HepG2 (cell line): ENCODE data around the gene ZNF530. TPM values are rescaled to one million over a fixed set of nuclear protein-coding genes. Genes with fewer than 3 reads are reported as not detected.

Experiments used
- ATAC-seq: fragments of 200-7000 bp; cut with Tn5 transposase; 3 replicates; pipeline ENCODE4 v1.9.1; 2020; ENCODE audit warnings: mild to moderate bottlenecking, moderate library complexity
- BruUV-seq: library from RNA; stranded (reverse); fragments of 400-500 nt; replicated peaks from 2 replicates; lab custom pipeline; 2021; lab: Mats Ljungman, UMichigan
- CTCF ChIA-PET: fragments of 300-600 bp; formaldehyde crosslinking; extraction: SDS; loops from one replicate; lab custom pipeline; 2021; ENCODE audit warnings: low total read pairs, inconsistent platforms, low intra/inter-chr PET ratio; lab: Yijun Ruan, JAX
- POLR2A ChIA-PET: fragments of 350-600 bp; sonication (Branson Sonifier 250); formaldehyde crosslinking; loops from one replicate; lab custom pipeline; 2020; ENCODE audit warnings: antibody characterized with exemption, inconsistent platforms; lab: Yijun Ruan, JAX
- DNase-seq: peaks from one replicate; pipeline ENCODE4 v3.0.0-alpha.2; 2015; ENCODE audit warnings: low spot score
- FAIRE-seq: peaks from 3 replicates; lab custom pipeline; 2011; peaks lifted over from hg19 to GRCh38; lab: Jason Lieb, UNC
- H2AFZ ChIP-seq: one replicate; pipeline ENCODE4 v1.6.1; 2011; ENCODE audit warnings: low read length, inconsistent platforms
- H3K27ac ChIP-seq: fragments of 300-600 bp; 3 replicates; pipeline ENCODE4 v1.8.0; 2011; ENCODE audit warnings: mixed run types, mild to moderate bottlenecking, mixed read lengths, low read length, inconsistent platforms; ENCODE audit not compliant: insufficient read depth; ENCODE audit errors: extremely low read length
- H3K27me3 ChIP-seq, 2 experiments: fragments of 200-600 bp in 1 of 2; 2 replicates in 1 of 2; 3 replicates in 1 of 2; pipeline versions ENCODE4 v1.6.0 to v1.8.0; 2011; ENCODE audit warnings: low read length in 2 of 2, mild to moderate bottlenecking in 2 of 2, moderate library complexity in 2 of 2, inconsistent platforms in 1 of 2; ENCODE audit not compliant: insufficient read depth in 2 of 2, control insufficient read depth in 1 of 2
- H3K36me3 ChIP-seq, 2 experiments: fragments of 200-600 bp in 1 of 2; replicated peaks in 1 of 2; 2 replicates in 1 of 2; 3 replicates in 1 of 2; pipeline versions ENCODE4 v1.5.1 to v1.8.0; 2011; ENCODE audit warnings: low read length in 2 of 2, inconsistent platforms in 1 of 2; ENCODE audit not compliant: insufficient read depth in 2 of 2, control insufficient read depth in 1 of 2
- H3K4me1 ChIP-seq: 2 replicates; pipeline ENCODE4 v1.5.1; 2012; ENCODE audit warnings: low read length, inconsistent platforms; ENCODE audit not compliant: insufficient read depth
- H3K4me2 ChIP-seq: 2 replicates; pipeline ENCODE4 v1.6.0; 2011; ENCODE audit warnings: low read depth, low read length, inconsistent platforms
- H3K4me3 ChIP-seq, 3 experiments: fragments of 200-600 bp in 1 of 3; sonication (generic), shearing (Covaris generic) in 1 of 3; replicated peaks in 1 of 3; 2 replicates each; pipeline ENCODE4 v1.5.1; 2011 to 2016; ENCODE audit warnings: low read length in 3 of 3, inconsistent platforms in 2 of 3, low read depth in 2 of 3, mild to moderate bottlenecking in 2 of 3, control low read depth in 1 of 3, mixed read lengths in 1 of 3; ENCODE audit not compliant: insufficient read depth in 1 of 3
- H3K79me2 ChIP-seq: one replicate; pipeline ENCODE4 v1.6.1; 2011; ENCODE audit warnings: low read length, inconsistent platforms; ENCODE audit not compliant: insufficient read depth
- H3K9ac ChIP-seq: 2 replicates; pipeline ENCODE4 v1.6.0; 2011; ENCODE audit warnings: mild to moderate bottlenecking, low read depth, low read length, inconsistent platforms; ENCODE audit not compliant: insufficient read depth
- H3K9me3 ChIP-seq: 2 replicates; pipeline ENCODE4 v1.5.1; 2012; ENCODE audit warnings: mild to moderate bottlenecking, low read length
- H4K20me1 ChIP-seq: 2 replicates; pipeline ENCODE4 v1.6.0; 2011; ENCODE audit warnings: inconsistent platforms, mild to moderate bottlenecking, low read length, moderate library complexity; ENCODE audit not compliant: insufficient read depth
- ETV5 ChIP-seq: IDR thresholded peaks from 2 replicates; pipeline ENCODE4 v1.6.1; 2018; ENCODE audit warnings: missing biosample characterization, missing genetic modification reagents, inconsistent platforms, borderline replicate concordance
- GATAD1 ChIP-seq: IDR thresholded peaks from 2 replicates; pipeline ENCODE4 v1.6.1; 2016; ENCODE audit warnings: missing genetic modification reagents, missing compliant biosample characterization
- HNF4A ChIP-seq: sonication (generic); formaldehyde crosslinking; IDR thresholded peaks from 2 replicates; pipeline ENCODE4 v1.4.0; 2020; ENCODE audit warnings: missing genetic modification reagents
- HNF4G ChIP-seq, 2 experiments: sonication (generic) in 1 of 2; formaldehyde crosslinking in 1 of 2; IDR thresholded peaks; 2 replicates each; pipeline versions ENCODE4 v1.4.0 to v1.6.1; 2011 to 2020; ENCODE audit warnings: borderline replicate concordance in 2 of 2, low read depth in 2 of 2, mild to moderate bottlenecking in 2 of 2, low read length in 1 of 2, missing genetic modification reagents in 1 of 2, moderate library complexity in 1 of 2
- NCOA5 ChIP-seq: sonication (generic); formaldehyde crosslinking; IDR thresholded peaks from 2 replicates; pipeline ENCODE4 v1.4.0; 2020; ENCODE audit warnings: missing genetic modification reagents
- POLR2A ChIP-seq, 2 experiments: IDR thresholded peaks; 2 replicates each; pipeline ENCODE4 v1.6.1; 2011; ENCODE audit warnings: low read depth in 2 of 2, low read length in 2 of 2, mild to moderate bottlenecking in 1 of 2, moderate library complexity in 1 of 2; ENCODE audit not compliant: insufficient read depth in 1 of 2
- SKI ChIP-seq: fragments of 450-650 bp; IDR thresholded peaks from one replicate; pipeline ENCODE4 v1.6.1; 2018; ENCODE audit warnings: mild to moderate bottlenecking; ENCODE audit not compliant: partially characterized antibody
- TCF12 ChIP-seq, 2 experiments: fragments of 450-650 bp in 1 of 2; sonication (generic) in 1 of 2; formaldehyde crosslinking in 1 of 2; IDR thresholded peaks; 2 replicates each; pipeline versions ENCODE4 v1.6.1 to v1.8.0; 2017 to 2022; ENCODE audit warnings: antibody characterized with exemption in 1 of 2, mild to moderate bottlenecking in 1 of 2, missing genetic modification reagents in 1 of 2, moderate library complexity in 1 of 2
- ZC3H13 ChIP-seq: sonication (generic); formaldehyde crosslinking; IDR thresholded peaks from 2 replicates; pipeline ENCODE4 v1.8.1; 2023; ENCODE audit warnings: mild to moderate bottlenecking, missing genetic modification reagents, moderate library complexity
- ZFAT ChIP-seq: sonication (generic); formaldehyde crosslinking; conservative IDR thresholded peaks from 2 replicates; pipeline ENCODE4 v1.8.1; 2023; ENCODE audit warnings: missing genetic modification reagents, inconsistent platforms
- ZNF143 ChIP-seq: sonication (generic); formaldehyde crosslinking; IDR thresholded peaks from 2 replicates; pipeline ENCODE4 v1.4.0; 2020; ENCODE audit warnings: missing genetic modification reagents
- ZNF296 ChIP-seq: sonication (generic); formaldehyde crosslinking; conservative IDR thresholded peaks from 2 replicates; pipeline ENCODE4 v1.5.0; 2020; ENCODE audit warnings: mild to moderate bottlenecking, missing genetic modification reagents
- ZNF543 ChIP-seq: sonication (generic); formaldehyde crosslinking; IDR thresholded peaks from 2 replicates; pipeline ENCODE4 v1.4.0; 2020; ENCODE audit warnings: mild to moderate bottlenecking, missing genetic modification reagents
- ZNF549 ChIP-seq: sonication (generic); formaldehyde crosslinking; IDR thresholded peaks from 2 replicates; pipeline ENCODE4 v1.5.0; 2020; ENCODE audit warnings: missing genetic modification reagents
- ZNF607 ChIP-seq: sonication (generic); formaldehyde crosslinking; IDR thresholded peaks from 2 replicates; pipeline ENCODE4 v1.5.1; 2020; ENCODE audit warnings: missing genetic modification reagents, mild to moderate bottlenecking, borderline replicate concordance
- ZNF678 ChIP-seq: sonication (generic); formaldehyde crosslinking; IDR thresholded peaks from 2 replicates; pipeline ENCODE4 v1.4.0; 2020; ENCODE audit warnings: mild to moderate bottlenecking, missing genetic modification reagents
- ZNF766 ChIP-seq: sonication (generic); formaldehyde crosslinking; IDR thresholded peaks from 2 replicates; pipeline ENCODE4 v1.5.0; 2020; ENCODE audit warnings: missing genetic modification reagents, borderline replicate concordance
- WGBS: methylation state at CpG from one replicate; pipeline ENCODE4 v1.1.6; 2017; ENCODE audit warnings: low lambda C conversion rate; 5-methylcytosine and 5-hydroxymethylcytosine counted together
- in situ Hi-C: cut with HindIII; loops from 2 replicates; pipeline ENCODE4 v1.10.0; 2017; ENCODE audit warnings: low pct_unique_long_range_greater_than_20kb; ENCODE audit not compliant: extremely low pct_ligation_motif_present
- intact Hi-C: fragments of 100-400 bp; cut with micrococcal nuclease; formaldehyde crosslinking; loops from one replicate; pipeline ENCODE4 v1.10.0; 2022; ENCODE audit not compliant: unreplicated experiment
- polyA plus RNA-seq, 8 experiments: library from polyadenylated mRNA; depleted of rRNA in 3 of 8; stranded (reverse) in 7 of 8; unstranded in 1 of 8; fragments of >200 nt; fragmentation: Illumina TruSeq in 4 of 8; extraction: Trizol in 4 of 8; gene quantifications; 2 replicates each; pipeline versions ENCODE4 v1.2.1 to v1.2.3, GENCODE V29; 2011 to 2016; ENCODE audit warnings: low read depth in 4 of 8, missing spikeins in 1 of 8, mixed read lengths in 1 of 8; ENCODE audit not compliant: insufficient read depth in 1 of 8
- total RNA-seq, 5 experiments: library from RNA; depleted of rRNA; stranded (reverse); fragments of >200 nt; fragmentation: Illumina TruSeq; extraction: Trizol; gene quantifications; 2 replicates each; pipeline ENCODE4 v1.2.3, GENCODE V29; 2016; ENCODE audit warnings: low read depth in 1 of 5
- TF ChIP-seq, protein P1 (sequence below): sonication (generic); formaldehyde crosslinking; IDR thresholded peaks from 2 replicates; pipeline ENCODE4 v1.5.1; 2020; ENCODE audit warnings: missing genetic modification reagents, mild to moderate bottlenecking, borderline replicate concordance

ZNF530 gene
- total and polyA plus RNA-seq, 2 of the 13 experiments (the other 11 are each of a cell fraction or from before 2014, with no cell fraction given) = 1.1 to 7.8 TPM

- Histone ChIP-seq H3K79me2 (peaks cover 3% of the 10 kb centered on the region), H3K4me3 (peak overlapping the region; percentile 87 to 96 (median 89)), H3K9ac (peak overlapping the region; percentile 74), H2AFZ (no peak overlapping the region), H3K36me3 (peaks cover 1 to 14% of the 10 kb centered on the region in 2 experiments; a peak in 2 of 5 replicates), H3K27me3 (no peaks in the 10 kb centered on the region; a peak in 1 of 5 replicates), H3K4me1 (peaks cover 12% of the 10 kb centered on the region), H3K27ac (no peak overlapping the region), H4K20me1 (no peaks in the 10 kb centered on the region), H3K4me2 (peak overlapping the region; percentile 84), H3K9me3 (peaks cover 15% of the 10 kb centered on the region)
- intact Hi-C loops = loop anchor here (1.0 to 2.0 kb wide), 2 partner anchors 47 to 227 kb away; partner anchors contain the start of gene ZNF551
- no peak for DNase-seq
- ChIA-PET POLR2A (interaction anchor here (1.1 to 2.1 kb wide), 4 partner anchors 11 to 48 kb away, joined by 3 to 14 read pairs (median 7); partner anchors contain the start of genes ZNF134 and ZNF551), CTCF (no interaction called here)
- peak; percentile 66 for ATAC-seq
- BruUV-seq = no TSS peak
- in situ Hi-C loops = no loop called here
- WGBS = 11% methylated on average over 5 of the region's 6 CpGs
- TF ChIP-seq ZNF543 (CRISPR knock-in tag) = peak; percentile 9; the same call in 1 of the 2 replicates
- no peak for TF ChIP-seq ZNF549 (CRISPR knock-in tag)
- no peak for TF ChIP-seq ZNF296 (CRISPR knock-in tag)
- no peak for TF ChIP-seq ZNF678
- TF ChIP-seq HNF4G (IDR thresholded peaks at IDR 0.05; ENCODE audit: borderline replicate concordance, low read depth, low read length) = no peak
- no peak for TF ChIP-seq HNF4G (CRISPR knock-in tag; IDR thresholded peaks at IDR 0.05; ENCODE audit: borderline replicate concordance, low read depth)
- no peak for TF ChIP-seq HNF4A (CRISPR knock-in tag)
- TF ChIP-seq GATAD1 (CRISPR knock-in tag) = no peak
- TF ChIP-seq ZFAT (CRISPR knock-in tag) = no peak
- TF ChIP-seq ZNF766 (CRISPR knock-in tag) = no peak
- TF ChIP-seq, protein P1, sequence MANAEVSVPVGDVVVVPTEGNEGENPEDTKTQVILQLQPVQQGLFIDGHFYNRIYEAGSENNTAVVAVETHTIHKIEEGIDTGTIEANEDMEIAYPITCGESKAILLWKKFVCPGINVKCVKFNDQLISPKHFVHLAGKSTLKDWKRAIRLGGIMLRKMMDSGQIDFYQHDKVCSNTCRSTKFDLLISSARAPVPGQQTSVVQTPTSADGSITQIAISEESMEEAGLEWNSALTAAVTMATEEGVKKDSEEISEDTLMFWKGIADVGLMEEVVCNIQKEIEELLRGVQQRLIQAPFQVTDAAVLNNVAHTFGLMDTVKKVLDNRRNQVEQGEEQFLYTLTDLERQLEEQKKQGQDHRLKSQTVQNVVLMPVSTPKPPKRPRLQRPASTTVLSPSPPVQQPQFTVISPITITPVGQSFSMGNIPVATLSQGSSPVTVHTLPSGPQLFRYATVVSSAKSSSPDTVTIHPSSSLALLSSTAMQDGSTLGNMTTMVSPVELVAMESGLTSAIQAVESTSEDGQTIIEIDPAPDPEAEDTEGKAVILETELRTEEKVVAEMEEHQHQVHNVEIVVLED (CRISPR knock-in tag) = no peak
- peak in 1 of 2 experiments; percentile 33; a peak in 1 of 4 replicates for TF ChIP-seq POLR2A (IDR thresholded peaks at IDR 0.05; ENCODE audit: insufficient read depth in 1 of 2, low read depth in 2 of 2, low read length in 2 of 2)
- TF ChIP-seq ZC3H13 (CRISPR knock-in tag) = no peak
- no peak for TF ChIP-seq SKI
- TF ChIP-seq NCOA5 (CRISPR knock-in tag) = no peak
- TF ChIP-seq ZNF607 (CRISPR knock-in tag) = no peak
- TF ChIP-seq TCF12 (IDR thresholded peaks at IDR 0.05) = no peak
- TF ChIP-seq TCF12 (CRISPR knock-in tag; IDR thresholded peaks at IDR 0.05) = no peak
- TF ChIP-seq ETV5 (CRISPR knock-in tag) = no peak
- TF ChIP-seq ZNF143 (CRISPR knock-in tag) = no peak
- FAIRE-seq = no peak
Observed at GRCh38 chr19:57633832-57634131, 34.1 kb downstream of the ZNF530 start.
